ENCODE measurements around the gene SIRPG. TPM values are rescaled to one million over a fixed set of nuclear protein-coding genes. Genes with fewer than 3 reads are reported as not detected.

The SIRPG gene
- total RNA-seq, 2 donors from 2014 or later = 0.32 to 0.45 TPM

DNA sequence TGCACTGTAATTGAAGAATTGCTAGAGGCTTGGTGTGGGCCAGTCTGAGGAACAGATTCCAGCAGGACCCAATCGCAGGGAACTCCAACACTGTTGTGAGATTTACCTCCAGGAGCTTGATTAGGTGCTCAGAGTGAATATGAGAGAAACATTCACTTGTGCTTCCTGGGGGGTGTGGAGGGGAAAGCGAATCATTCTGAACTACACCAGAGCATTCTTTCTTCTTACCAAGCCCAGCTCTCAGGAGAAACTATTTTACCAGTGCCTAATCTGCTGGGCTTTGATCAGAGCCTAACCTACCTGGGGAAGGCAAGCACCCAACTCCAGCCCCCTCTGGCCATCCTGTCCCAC, 30.4 kb downstream of the SIRPG start:
- 63% methylated on average over 2 of the region's 2 CpGs for WGBS

DNA sequence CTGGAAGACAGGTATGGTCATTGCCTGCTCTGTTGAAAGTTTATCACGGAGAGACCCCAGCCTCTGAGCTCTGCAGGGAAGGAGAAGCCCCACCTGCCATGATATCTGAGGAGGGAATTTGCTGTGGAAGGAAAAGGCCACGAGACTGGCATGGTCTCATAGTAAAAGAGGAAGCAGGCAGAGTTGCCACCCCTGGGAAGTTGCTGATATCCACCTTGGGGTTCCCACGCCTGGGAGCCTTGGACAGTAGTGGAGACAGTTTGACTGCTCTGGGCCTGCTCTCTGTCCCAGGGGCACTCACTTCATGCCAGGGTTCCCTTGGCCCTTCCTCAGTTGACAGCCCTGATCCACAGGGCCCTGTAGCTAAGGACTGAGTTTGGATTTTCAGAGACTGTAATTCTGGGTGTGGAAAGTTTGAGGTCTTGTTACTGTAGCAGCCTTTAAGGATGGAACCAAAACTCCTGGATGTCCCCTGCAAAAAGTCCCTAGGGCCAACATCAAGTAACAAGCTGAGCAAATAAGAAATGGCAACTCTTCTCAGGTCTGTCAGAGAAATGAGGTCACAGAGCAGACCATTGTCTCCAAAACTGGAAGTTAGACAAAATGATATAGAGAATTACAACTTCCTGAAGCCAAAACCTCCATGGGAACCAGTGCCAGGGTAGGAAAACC, 30.9 kb downstream of the SIRPG start:
- intact Hi-C loops (cut with DNase I) = no loop called here
- TF ChIP-seq, protein P1, sequence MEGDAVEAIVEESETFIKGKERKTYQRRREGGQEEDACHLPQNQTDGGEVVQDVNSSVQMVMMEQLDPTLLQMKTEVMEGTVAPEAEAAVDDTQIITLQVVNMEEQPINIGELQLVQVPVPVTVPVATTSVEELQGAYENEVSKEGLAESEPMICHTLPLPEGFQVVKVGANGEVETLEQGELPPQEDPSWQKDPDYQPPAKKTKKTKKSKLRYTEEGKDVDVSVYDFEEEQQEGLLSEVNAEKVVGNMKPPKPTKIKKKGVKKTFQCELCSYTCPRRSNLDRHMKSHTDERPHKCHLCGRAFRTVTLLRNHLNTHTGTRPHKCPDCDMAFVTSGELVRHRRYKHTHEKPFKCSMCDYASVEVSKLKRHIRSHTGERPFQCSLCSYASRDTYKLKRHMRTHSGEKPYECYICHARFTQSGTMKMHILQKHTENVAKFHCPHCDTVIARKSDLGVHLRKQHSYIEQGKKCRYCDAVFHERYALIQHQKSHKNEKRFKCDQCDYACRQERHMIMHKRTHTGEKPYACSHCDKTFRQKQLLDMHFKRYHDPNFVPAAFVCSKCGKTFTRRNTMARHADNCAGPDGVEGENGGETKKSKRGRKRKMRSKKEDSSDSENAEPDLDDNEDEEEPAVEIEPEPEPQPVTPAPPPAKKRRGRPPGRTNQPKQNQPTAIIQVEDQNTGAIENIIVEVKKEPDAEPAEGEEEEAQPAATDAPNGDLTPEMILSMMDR (IDR thresholded peaks at IDR 0.05) = no peak
- TF ChIP-seq POLR2AphosphoS5 (IDR thresholded peaks at IDR 0.05) = no peak
- no peak for TF ChIP-seq POLR2A (IDR thresholded peaks at IDR 0.05)
- Histone ChIP-seq H3K4me3 (no peak overlapping the region), H3K27me3 (replicated peaks; ENCODE audit: insufficient read depth) (no peaks in the 10 kb centered on the region), H3K27ac (no peak overlapping the region), H3K9me3 (no peaks in the 10 kb centered on the region), H3K36me3 (no peaks in the 10 kb centered on the region), H3K4me1 (replicated peaks) (no peaks in the 10 kb centered on the region)
- 81% methylated on average over 3 of the region's 3 CpGs for WGBS
- no peak for DNase-seq (ENCODE audit: low spot score)

More for the DNA sequence above, 30.4 kb downstream of the SIRPG start:
- no peak overlapping the region for H3K27ac ChIP-seq
- H3K4me1 ChIP-seq (replicated peaks) = no peaks in the 10 kb centered on the region
- TF ChIP-seq, protein P1 (IDR thresholded peaks at IDR 0.05) = no peak
- no peak for TF ChIP-seq POLR2A (IDR thresholded peaks at IDR 0.05)
- TF ChIP-seq POLR2AphosphoS5 (IDR thresholded peaks at IDR 0.05) = no peak
- no peak overlapping the region for H3K4me3 ChIP-seq
- H3K27me3 ChIP-seq (replicated peaks; ENCODE audit: insufficient read depth) = no peaks in the 10 kb centered on the region
- intact Hi-C loops (cut with DNase I) = no loop called here
- DNase-seq (ENCODE audit: low spot score) = no peak
- no peaks in the 10 kb centered on the region for H3K36me3 ChIP-seq
- H3K9me3 ChIP-seq = no peaks in the 10 kb centered on the region

DNA sequence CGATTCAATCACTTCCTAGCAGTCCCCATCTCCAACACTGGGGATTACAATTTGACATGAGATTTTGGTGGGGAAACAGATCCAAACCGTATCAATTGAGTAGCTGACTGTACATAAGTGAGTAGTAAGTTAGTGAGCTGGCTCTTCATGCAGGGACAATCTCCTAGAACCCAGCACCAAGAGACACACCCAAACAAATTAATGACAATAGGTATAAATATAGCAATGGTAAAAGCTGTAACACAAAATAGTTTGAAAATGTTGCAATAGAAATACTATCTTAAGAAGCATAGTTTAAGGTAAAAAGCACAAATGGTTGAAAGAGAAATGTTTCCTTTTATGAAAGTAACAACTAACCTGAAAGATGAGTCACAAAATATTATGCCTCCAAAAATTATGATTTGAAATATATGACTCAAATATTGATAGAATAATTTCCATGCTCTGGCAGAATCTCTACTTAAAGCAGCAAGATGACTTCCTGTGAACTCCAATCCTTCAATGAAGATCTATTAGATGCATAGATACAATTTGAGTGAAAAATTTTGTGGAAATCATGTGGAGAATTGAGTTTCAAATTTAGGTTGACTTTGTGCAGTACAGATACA, 32.4 kb downstream of the SIRPG start:
- H3K36me3 ChIP-seq = no peaks in the 10 kb centered on the region
- TF ChIP-seq POLR2A (IDR thresholded peaks at IDR 0.05) (no peak), POLR2AphosphoS5 (IDR thresholded peaks at IDR 0.05) (no peak)
- TF ChIP-seq, protein P1 (IDR thresholded peaks at IDR 0.05) = no peak
- no peak overlapping the region for H3K4me3 ChIP-seq
- WGBS = 73% methylated on average over 2 of the region's 2 CpGs
- no peak for DNase-seq (ENCODE audit: low spot score)
- H3K9me3 ChIP-seq = no peaks in the 10 kb centered on the region
- intact Hi-C loops (cut with DNase I) = no loop called here
- H3K4me1 ChIP-seq (replicated peaks) = no peaks in the 10 kb centered on the region
- H3K27me3 ChIP-seq (replicated peaks; ENCODE audit: insufficient read depth) = no peaks in the 10 kb centered on the region
- H3K27ac ChIP-seq = no peak overlapping the region

DNA sequence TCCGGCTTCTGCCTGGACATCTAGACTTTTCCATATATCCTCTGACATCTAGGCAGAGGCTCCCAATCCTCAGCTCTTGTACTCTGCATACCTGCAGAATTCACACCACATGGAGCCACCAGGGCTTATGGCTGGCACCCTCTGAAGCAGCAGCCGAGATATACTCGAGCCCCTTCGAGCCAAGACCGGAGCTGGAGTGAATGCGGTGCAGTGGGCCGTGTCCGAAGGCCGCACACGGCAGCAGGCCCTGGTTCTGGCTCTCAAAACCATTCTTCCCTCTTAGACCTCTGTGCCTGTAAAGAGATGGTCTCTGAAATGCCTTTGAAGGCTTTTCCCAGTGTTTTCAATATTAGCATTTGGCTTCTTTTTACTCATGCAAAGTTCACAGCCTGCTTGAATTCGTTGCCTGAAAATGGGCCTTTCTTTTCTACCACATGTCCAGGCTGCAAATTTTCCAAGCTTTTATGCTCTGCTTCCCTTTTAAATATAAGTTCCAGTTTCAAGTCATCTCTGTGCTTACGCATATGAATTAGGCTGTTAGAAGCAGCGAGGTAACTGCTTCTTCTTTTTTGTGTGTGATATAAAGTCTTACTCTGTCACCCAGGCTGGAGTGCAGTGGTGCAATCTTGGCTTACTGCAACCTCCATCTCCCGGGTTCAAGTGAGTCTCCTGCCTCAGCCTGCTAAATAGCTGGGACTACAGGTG, 33.9 kb downstream of the SIRPG start:
- no peak overlapping the region for H3K27ac ChIP-seq
- 88% methylated on average over 14 of the region's 14 CpGs for WGBS
- DNase-seq (ENCODE audit: low spot score) = no peak
- no peaks in the 10 kb centered on the region for H3K9me3 ChIP-seq
- TF ChIP-seq, protein P1 (IDR thresholded peaks at IDR 0.05) = no peak
- no peak for TF ChIP-seq POLR2AphosphoS5 (IDR thresholded peaks at IDR 0.05)
- no peak for TF ChIP-seq POLR2A (IDR thresholded peaks at IDR 0.05)
- intact Hi-C loops (cut with DNase I) = no loop called here
- no peaks in the 10 kb centered on the region for H3K4me1 ChIP-seq (replicated peaks)
- H3K4me3 ChIP-seq = no peak overlapping the region
- H3K36me3 ChIP-seq = no peaks in the 10 kb centered on the region
- no peaks in the 10 kb centered on the region for H3K27me3 ChIP-seq (replicated peaks; ENCODE audit: insufficient read depth)

Measured in prostate gland (tissue), 2 donors.